PC-9 (cell line): ENCODE results near the gene ASTN2. TPM values are rescaled to one million over a fixed set of nuclear protein-coding genes. Genes with fewer than 3 reads are reported as not detected.

Experiments
- BruUV-seq: library from RNA; stranded (reverse); fragments of 400-500 nt; replicated peaks from 2 replicates; lab custom pipeline; 2021; lab: Mats Ljungman, UMichigan
- CTCF ChIA-PET: fragments of 300-600 bp; sonication (Branson Sonifier 250); formaldehyde crosslinking; loops from one replicate; lab custom pipeline; 2022; ENCODE audit warnings: antibody characterized with exemption; lab: Charles Lee
- POLR2A ChIA-PET: fragments of 300-600 bp; sonication (Branson Sonifier 250); formaldehyde crosslinking; loops from one replicate; lab custom pipeline; 2022; ENCODE audit warnings: antibody characterized with exemption; ENCODE audit not compliant: unreplicated experiment; lab: Charles Lee
- DNase-seq, 2 experiments: peaks; one replicate each; pipeline versions ENCODE4 v3.0.0 to v3.0.0-alpha.2; 2015 to 2022; ENCODE audit warnings: mixed read lengths in 1 of 2
- H2AFZ ChIP-seq: fragments of 200-600 bp; sonication (generic); 2 replicates; pipeline ENCODE4 v1.8.1; 2017; ENCODE audit warnings: antibody characterized with exemption
- H3F3A ChIP-seq: fragments of 200-600 bp; sonication (generic); 2 replicates; pipeline ENCODE4 v1.8.1; 2017; ENCODE audit warnings: antibody characterized with exemption, mild to moderate bottlenecking, low read depth; ENCODE audit not compliant: insufficient read depth
- H3K27ac ChIP-seq: fragments of 200-600 bp; sonication (generic); 2 replicates; pipeline ENCODE4 v1.6.1; 2016; ENCODE audit warnings: mixed run types
- H3K27me3 ChIP-seq: fragments of 200-600 bp; sonication (generic); 2 replicates; pipeline ENCODE4 v1.6.1; 2016; ENCODE audit warnings: low read depth, mixed run types; ENCODE audit not compliant: insufficient read depth
- H3K36me3 ChIP-seq: fragments of 200-600 bp; sonication (generic); 2 replicates; pipeline ENCODE4 v1.6.1; 2016; ENCODE audit warnings: low read depth, mixed run types
- H3K4me1 ChIP-seq: fragments of 200-600 bp; sonication (generic); replicated peaks from 2 replicates; pipeline ENCODE4 v1.6.1; 2016; ENCODE audit warnings: mixed run types; ENCODE audit not compliant: insufficient read depth
- H3K4me2 ChIP-seq: fragments of 200-600 bp; sonication (generic); 2 replicates; pipeline ENCODE4 v1.6.1; 2017; ENCODE audit warnings: mixed run types
- H3K4me3 ChIP-seq: fragments of 200-600 bp; sonication (generic); 2 replicates; pipeline ENCODE4 v1.6.1; 2016; ENCODE audit warnings: mixed run types
- H3K79me2 ChIP-seq: fragments of 200-600 bp; sonication (generic); 2 replicates; pipeline ENCODE4 v1.6.1; 2017; ENCODE audit warnings: low read depth, mixed run types
- H3K9me2 ChIP-seq: fragments of 200-600 bp; sonication (generic); 2 replicates; pipeline ENCODE4 v1.8.1; 2017; ENCODE audit warnings: mild to moderate bottlenecking; ENCODE audit not compliant: insufficient read depth
- H3K9me3 ChIP-seq: fragments of 200-600 bp; sonication (generic); 2 replicates; pipeline ENCODE4 v1.8.1; 2016; ENCODE audit warnings: low read depth; ENCODE audit not compliant: insufficient read depth
- H4K20me1 ChIP-seq: fragments of 200-600 bp; sonication (generic); 2 replicates; pipeline ENCODE4 v1.8.1; 2017; ENCODE audit not compliant: insufficient read depth
- CTCF ChIP-seq: fragments of 200-600 bp; sonication (generic); conservative IDR thresholded peaks from 2 replicates; pipeline ENCODE4 v1.6.1; 2017; ENCODE audit warnings: mixed run types, antibody characterized with exemption, mild to moderate bottlenecking, moderate library complexity
- EZH2 ChIP-seq: fragments of 200-600 bp; sonication (generic); IDR thresholded peaks from 2 replicates; pipeline ENCODE4 v1.8.0; 2017; ENCODE audit warnings: antibody characterized with exemption, low read depth
- intact Hi-C: fragments of 100-400 bp; cut with micrococcal nuclease; formaldehyde crosslinking; loops from one replicate; pipeline ENCODE4 v1.10.0; 2022; ENCODE audit not compliant: unreplicated experiment
- total RNA-seq: library from RNA; stranded (reverse); gene quantifications from 2 replicates; pipeline ENCODE4 v1.2.3, GENCODE V29; 2021

The ASTN2 gene
- total RNA-seq, 1 experiment from 2014 or later: 6.2 TPM

- intact Hi-C loops: no loop called here
- POLR2A ChIA-PET: no interaction called here
- Histone ChIP-seq H3K79me2 (no peaks in the 10 kb centered on the region), H3K4me1 (no peaks in the 10 kb centered on the region), H3K9me3 (no peaks in the 10 kb centered on the region), H3K27ac (no peak overlapping the region), H3K36me3 (no peaks in the 10 kb centered on the region), H3K4me2 (no peak overlapping the region), H3K4me3 (no peak overlapping the region), H3F3A (no peaks in the 10 kb centered on the region), H2AFZ (no peak overlapping the region), H3K27me3 (no peaks in the 10 kb centered on the region), H4K20me1 (no peaks in the 10 kb centered on the region), H3K9me2 (no peaks in the 10 kb centered on the region)
- TF ChIP-seq CTCF (no peak), EZH2 (no peak)
- no peak for DNase-seq
- CTCF ChIA-PET: no interaction called here
- no TSS peak for BruUV-seq
These were observed 875.3 kb downstream of the ASTN2 start for GRCh38 chr9:116539549-116539948.

DNA sequence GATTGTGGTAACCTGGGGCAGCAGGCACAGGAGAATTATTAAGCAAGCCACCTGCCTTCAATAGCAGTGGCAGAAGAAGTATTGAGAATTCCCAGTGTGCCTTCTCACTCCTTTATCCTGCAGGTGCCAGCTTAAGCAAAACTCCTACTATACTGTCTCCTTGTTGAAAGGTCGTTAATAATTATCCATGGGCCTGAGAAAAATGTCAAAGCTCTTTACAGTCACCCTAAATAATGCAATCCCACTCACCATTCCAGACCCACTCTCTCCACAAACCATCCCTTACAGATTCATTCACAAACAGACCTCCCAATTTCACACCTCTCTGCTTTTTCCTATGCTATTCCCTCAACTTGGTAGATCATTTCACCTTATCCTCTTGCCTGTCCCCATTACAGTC, 889.2 kb downstream of the ASTN2 start:
- Histone ChIP-seq H3K4me2 (no peak overlapping the region), H3K9me3 (no peaks in the 10 kb centered on the region), H3K4me1 (no peaks in the 10 kb centered on the region), H4K20me1 (no peaks in the 10 kb centered on the region), H3F3A (no peaks in the 10 kb centered on the region), H3K9me2 (no peaks in the 10 kb centered on the region; the same call in 1 of the 2 replicates), H3K27ac (no peak overlapping the region), H2AFZ (no peak overlapping the region), H3K4me3 (no peak overlapping the region), H3K79me2 (no peaks in the 10 kb centered on the region), H3K27me3 (no peaks in the 10 kb centered on the region), H3K36me3 (no peaks in the 10 kb centered on the region)
- no peak for TF ChIP-seq CTCF
- TF ChIP-seq EZH2: no peak
- ChIA-PET POLR2A (no interaction called here), CTCF (no interaction called here)
- intact Hi-C loops: no loop called here
- BruUV-seq: no TSS peak
- DNase-seq: no peak

DNA sequence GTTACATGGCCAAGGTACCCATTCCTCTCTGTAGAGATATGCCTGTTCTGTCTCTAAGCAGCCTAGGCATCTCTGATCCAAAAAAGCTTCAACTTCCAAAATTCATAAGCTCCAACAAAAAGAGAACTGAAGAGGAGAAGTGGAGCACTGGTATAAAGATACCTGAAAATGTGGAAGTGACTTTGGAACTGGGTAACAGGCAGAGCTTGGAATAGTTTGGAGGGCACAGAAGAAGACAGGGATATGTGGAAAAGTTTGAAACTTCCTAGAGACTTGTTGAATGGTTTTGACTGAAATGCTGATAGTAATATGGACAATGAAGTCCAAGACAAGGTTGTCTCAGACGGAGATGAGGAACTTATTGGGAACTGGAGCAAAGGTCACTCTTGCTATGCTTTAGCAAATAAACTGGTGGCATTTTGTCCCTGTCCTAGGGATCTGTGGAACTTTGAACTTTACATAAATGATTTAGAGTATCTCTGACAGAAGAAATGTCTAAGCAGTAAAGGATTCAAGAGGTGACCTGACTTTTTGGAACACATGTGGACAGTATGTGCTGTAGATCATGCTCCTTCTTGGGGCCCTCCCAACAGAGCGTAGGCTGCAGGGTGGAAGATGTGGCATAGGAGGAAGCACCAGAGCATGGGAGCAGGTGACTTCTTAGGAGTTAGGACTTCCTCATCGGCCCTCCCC, 889.9 kb downstream of the ASTN2 start:
- ChIA-PET CTCF (no interaction called here), POLR2A (no interaction called here)
- no TSS peak for BruUV-seq
- Histone ChIP-seq H3K4me3 (no peak overlapping the region), H3K27ac (no peak overlapping the region), H2AFZ (no peak overlapping the region), H3K79me2 (no peaks in the 10 kb centered on the region), H3K4me1 (no peaks in the 10 kb centered on the region), H3K9me3 (no peaks in the 10 kb centered on the region), H3K36me3 (no peaks in the 10 kb centered on the region), H3K9me2 (no peaks in the 10 kb centered on the region), H4K20me1 (no peaks in the 10 kb centered on the region), H3K4me2 (no peak overlapping the region), H3K27me3 (no peaks in the 10 kb centered on the region), H3F3A (no peaks in the 10 kb centered on the region)
- intact Hi-C loops: no loop called here
- TF ChIP-seq CTCF (no peak), EZH2 (no peak)
- DNase-seq: no peak
